ENCODE data around the gene DOK6. TPM values are rescaled to one million over a fixed set of nuclear protein-coding genes. Genes with fewer than 3 reads are reported as not detected.

Gene DOK6
- total RNA-seq, 1 donor from 2014 or later = 8.9 TPM

- Mint-ChIP-seq H3K27ac (ENCODE audit: unreplicated experiment) (no peak overlapping the region), H3K4me3 (ENCODE audit: unreplicated experiment) (no peak overlapping the region), H3K4me1 (ENCODE audit: low read depth) (peaks cover 8% of the 10 kb centered on the region), H3K36me3 (ENCODE audit: low read depth) (no peaks in the 10 kb centered on the region), H3K9me3 (ENCODE audit: low read depth) (peaks cover 2% of the 10 kb centered on the region), H3K27me3 (ENCODE audit: low read depth) (no peaks in the 10 kb centered on the region)
- no peak for TF ChIP-seq CTCF (IDR thresholded peaks at IDR 0.05)
- DNase-seq (ENCODE audit: low spot score) = no peak
Observed at GRCh38 chr18:69708844-69709243, 308.2 kb downstream of the DOK6 start.

GRCh38 chr18:69715191-69715795, 314.6 kb downstream of the DOK6 start:
- no peak for TF ChIP-seq CTCF (IDR thresholded peaks at IDR 0.05)
- H3K4me1 Mint-ChIP-seq (ENCODE audit: low read depth) = no peaks in the 10 kb centered on the region
- no peaks in the 10 kb centered on the region for H3K27me3 Mint-ChIP-seq (ENCODE audit: low read depth)
- H3K9me3 Mint-ChIP-seq (ENCODE audit: low read depth) = peaks cover 23% of the 10 kb centered on the region
- no peak overlapping the region for H3K27ac Mint-ChIP-seq (ENCODE audit: unreplicated experiment)
- peaks cover 10% of the 10 kb centered on the region for H3K36me3 Mint-ChIP-seq (ENCODE audit: low read depth)
- H3K4me3 Mint-ChIP-seq (ENCODE audit: unreplicated experiment) = no peak overlapping the region
- DNase-seq (ENCODE audit: low spot score) = no peak

- Mint-ChIP-seq H3K4me1 (ENCODE audit: low read depth) (no peaks in the 10 kb centered on the region), H3K4me3 (ENCODE audit: unreplicated experiment) (no peak overlapping the region), H3K36me3 (ENCODE audit: low read depth) (peaks cover 10% of the 10 kb centered on the region), H3K27me3 (ENCODE audit: low read depth) (no peaks in the 10 kb centered on the region), H3K9me3 (ENCODE audit: low read depth) (peaks cover 23% of the 10 kb centered on the region), H3K27ac (ENCODE audit: unreplicated experiment) (no peak overlapping the region)
- no peak for TF ChIP-seq CTCF (IDR thresholded peaks at IDR 0.05)
- DNase-seq (ENCODE audit: low spot score) = no peak
Observed at GRCh38 chr18:69717586-69717985, 316.9 kb downstream of the DOK6 start.

GRCh38 chr18:69718912-69719547, 318.3 kb downstream of the DOK6 start:
- no peak for TF ChIP-seq CTCF (IDR thresholded peaks at IDR 0.05)
- no peaks in the 10 kb centered on the region for H3K27me3 Mint-ChIP-seq (ENCODE audit: low read depth)

GRCh38 chr18:69720422-69720821, 319.7 kb downstream of the DOK6 start:
- no peak for DNase-seq (ENCODE audit: low spot score)
- H3K27ac Mint-ChIP-seq (ENCODE audit: unreplicated experiment) = no peak overlapping the region
- peaks cover 10% of the 10 kb centered on the region for H3K36me3 Mint-ChIP-seq (ENCODE audit: low read depth)
- no peak for TF ChIP-seq CTCF (IDR thresholded peaks at IDR 0.05)
- peaks cover 23% of the 10 kb centered on the region for H3K9me3 Mint-ChIP-seq (ENCODE audit: low read depth)
- peaks cover 6% of the 10 kb centered on the region for H3K4me1 Mint-ChIP-seq (ENCODE audit: low read depth)
- no peak overlapping the region for H3K4me3 Mint-ChIP-seq (ENCODE audit: unreplicated experiment)
- H3K27me3 Mint-ChIP-seq (ENCODE audit: low read depth) = no peaks in the 10 kb centered on the region

More at GRCh38 chr18:69718912-69719547, 318.3 kb downstream of the DOK6 start:
- Mint-ChIP-seq H3K36me3 (ENCODE audit: low read depth) (peaks cover 10% of the 10 kb centered on the region), H3K27ac (ENCODE audit: unreplicated experiment) (no peak overlapping the region), H3K4me1 (ENCODE audit: low read depth) (peaks cover 6% of the 10 kb centered on the region), H3K4me3 (ENCODE audit: unreplicated experiment) (no peak overlapping the region), H3K9me3 (ENCODE audit: low read depth) (peaks cover 23% of the 10 kb centered on the region)
- DNase-seq (ENCODE audit: low spot score) = no peak

Data from chondrocyte (in vitro differentiated cells).